Measurements from ENCODE around the gene NFATC2.

The NFATC2 gene

GRCh38 chr20:51531141-51531710 is 11.3 kb downstream of the NFATC2 start:
- Mint-ChIP-seq H3K4me3 (peak overlapping the region; percentile 98), H3K36me3 (ENCODE audit: insufficient read depth) (peaks cover 51% of the 10 kb centered on the region), H3K27me3 (no peaks in the 10 kb centered on the region), H3K4me1 (peaks cover 99% of the 10 kb centered on the region), H3K9me3 (no peaks in the 10 kb centered on the region), H3K27ac (ENCODE audit: low read depth) (peak overlapping the region; percentile 100)
- DNase-seq (ENCODE audit: low spot score in 2 of 2) (peak; percentile 41 to 78), ATAC-seq (replicated peaks; ENCODE audit: extremely low read depth, poor library complexity, severe bottlenecking) (peak; percentile 58)

GRCh38 chr20:51529758-51530157 is 12.8 kb downstream of the NFATC2 start:
- Mint-ChIP-seq H3K36me3 (ENCODE audit: insufficient read depth) (peaks cover 58% of the 10 kb centered on the region), H3K4me3 (peak overlapping the region; percentile 98), H3K27ac (ENCODE audit: low read depth) (peak overlapping the region; percentile 100), H3K4me1 (peaks cover 99% of the 10 kb centered on the region), H3K9me3 (no peaks in the 10 kb centered on the region), H3K27me3 (no peaks in the 10 kb centered on the region)
- ATAC-seq (replicated peaks; ENCODE audit: extremely low read depth, poor library complexity, severe bottlenecking), result peak; percentile 35
- DNase-seq (ENCODE audit: low spot score in 2 of 2), result peak in 1 of 2 donors; percentile 69

- Mint-ChIP-seq H3K27me3 (no peaks in the 10 kb centered on the region), H3K27ac (ENCODE audit: low read depth) (peak overlapping the region; percentile 100), H3K9me3 (no peaks in the 10 kb centered on the region), H3K36me3 (ENCODE audit: insufficient read depth) (peaks cover 58% of the 10 kb centered on the region), H3K4me1 (peaks cover 100% of the 10 kb centered on the region), H3K4me3 (peak overlapping the region; percentile 98)
- ATAC-seq (replicated peaks; ENCODE audit: extremely low read depth, poor library complexity, severe bottlenecking) (peak; percentile 12), DNase-seq (ENCODE audit: low spot score in 2 of 2) (no peak)
Measured at GRCh38 chr20:51529081-51529681, 13.3 kb downstream of the NFATC2 start.

- Mint-ChIP-seq H3K9me3 (no peaks in the 10 kb centered on the region), H3K36me3 (ENCODE audit: insufficient read depth) (peaks cover 60% of the 10 kb centered on the region), H3K27me3 (no peaks in the 10 kb centered on the region), H3K27ac (ENCODE audit: low read depth) (peak overlapping the region; percentile 100), H3K4me3 (peak overlapping the region; percentile 98), H3K4me1 (peaks cover 95% of the 10 kb centered on the region)
- DNase-seq (ENCODE audit: low spot score in 2 of 2), result peak in 1 of 2 donors; percentile 43
- no peak for ATAC-seq (replicated peaks; ENCODE audit: extremely low read depth, poor library complexity, severe bottlenecking)
Measured at GRCh38 chr20:51528263-51529027, 14.1 kb downstream of the NFATC2 start.

- Mint-ChIP-seq H3K4me3 (peak overlapping the region; percentile 73), H3K27me3 (no peaks in the 10 kb centered on the region), H3K36me3 (ENCODE audit: insufficient read depth) (peaks cover 67% of the 10 kb centered on the region), H3K27ac (ENCODE audit: low read depth) (peak overlapping the region; percentile 92), H3K9me3 (no peaks in the 10 kb centered on the region), H3K4me1 (peaks cover 91% of the 10 kb centered on the region)
- ATAC-seq (replicated peaks; ENCODE audit: extremely low read depth, poor library complexity, severe bottlenecking), result no peak
- no peak for DNase-seq (ENCODE audit: low spot score in 2 of 2)
Measured at GRCh38 chr20:51526754-51527153, 15.8 kb downstream of the NFATC2 start.

GRCh38 chr20:51526106-51526470 is 16.4 kb downstream of the NFATC2 start:
- Mint-ChIP-seq H3K4me3 (peak overlapping the region; percentile 73), H3K9me3 (no peaks in the 10 kb centered on the region), H3K4me1 (peaks cover 87% of the 10 kb centered on the region), H3K27ac (ENCODE audit: low read depth) (peak overlapping the region; percentile 92), H3K36me3 (ENCODE audit: insufficient read depth) (peaks cover 66% of the 10 kb centered on the region), H3K27me3 (no peaks in the 10 kb centered on the region)
- no peak for DNase-seq (ENCODE audit: low spot score in 2 of 2)
- ATAC-seq (replicated peaks; ENCODE audit: extremely low read depth, poor library complexity, severe bottlenecking), result no peak

- H3K4me1 Mint-ChIP-seq, result peaks cover 82% of the 10 kb centered on the region
- ATAC-seq (replicated peaks; ENCODE audit: extremely low read depth, poor library complexity, severe bottlenecking), result peak; percentile 54
- peaks cover 67% of the 10 kb centered on the region for H3K36me3 Mint-ChIP-seq (ENCODE audit: insufficient read depth)
- peak overlapping the region; percentile 92 for H3K27ac Mint-ChIP-seq (ENCODE audit: low read depth)
- H3K27me3 Mint-ChIP-seq, result no peaks in the 10 kb centered on the region
- peak overlapping the region; percentile 73 for H3K4me3 Mint-ChIP-seq
- peak in 1 of 2 donors; percentile 50 for DNase-seq (ENCODE audit: low spot score in 2 of 2)
- no peaks in the 10 kb centered on the region for H3K9me3 Mint-ChIP-seq
Measured at GRCh38 chr20:51525241-51526105, 17.0 kb downstream of the NFATC2 start.

GRCh38 chr20:51523276-51524013 is 19.1 kb downstream of the NFATC2 start:
- Mint-ChIP-seq H3K9me3 (no peaks in the 10 kb centered on the region), H3K27ac (ENCODE audit: low read depth) (peak overlapping the region; percentile 92), H3K4me1 (peaks cover 75% of the 10 kb centered on the region), H3K36me3 (ENCODE audit: insufficient read depth) (peaks cover 72% of the 10 kb centered on the region), H3K4me3 (peak overlapping the region; percentile 13), H3K27me3 (no peaks in the 10 kb centered on the region)
- ATAC-seq (replicated peaks; ENCODE audit: extremely low read depth, poor library complexity, severe bottlenecking) (no peak), DNase-seq (ENCODE audit: low spot score in 2 of 2) (no peak)

GRCh38 chr20:51522207-51522606 is 20.3 kb downstream of the NFATC2 start:
- Mint-ChIP-seq H3K27ac (ENCODE audit: low read depth) (peak overlapping the region; percentile 82), H3K27me3 (no peaks in the 10 kb centered on the region), H3K4me1 (peaks cover 70% of the 10 kb centered on the region)

GRCh38 chr20:51517839-51518238 is 24.7 kb downstream of the NFATC2 start:
- no peak for ATAC-seq (replicated peaks; ENCODE audit: extremely low read depth, poor library complexity, severe bottlenecking)
- no peaks in the 10 kb centered on the region for H3K9me3 Mint-ChIP-seq
- DNase-seq (ENCODE audit: low spot score in 2 of 2), result no peak
- peaks cover 71% of the 10 kb centered on the region for H3K4me1 Mint-ChIP-seq
- H3K4me3 Mint-ChIP-seq, result no peak overlapping the region
- no peaks in the 10 kb centered on the region for H3K27me3 Mint-ChIP-seq
- H3K36me3 Mint-ChIP-seq (ENCODE audit: insufficient read depth), result peaks cover 81% of the 10 kb centered on the region
- H3K27ac Mint-ChIP-seq (ENCODE audit: low read depth), result peak overlapping the region; percentile 50

More at GRCh38 chr20:51522207-51522606, 20.3 kb downstream of the NFATC2 start:
- no peak for DNase-seq (ENCODE audit: low spot score in 2 of 2)
- no peaks in the 10 kb centered on the region for H3K9me3 Mint-ChIP-seq
- peak overlapping the region; percentile 13 for H3K4me3 Mint-ChIP-seq
- peaks cover 82% of the 10 kb centered on the region for H3K36me3 Mint-ChIP-seq (ENCODE audit: insufficient read depth)
- no peak for ATAC-seq (replicated peaks; ENCODE audit: extremely low read depth, poor library complexity, severe bottlenecking)

GRCh38 chr20:51516855-51517254 is 25.7 kb downstream of the NFATC2 start:
- no peak for ATAC-seq (replicated peaks; ENCODE audit: extremely low read depth, poor library complexity, severe bottlenecking)
- no peak for DNase-seq (ENCODE audit: low spot score in 2 of 2)
- Mint-ChIP-seq H3K27ac (ENCODE audit: low read depth) (no peak overlapping the region), H3K4me1 (peaks cover 71% of the 10 kb centered on the region), H3K4me3 (no peak overlapping the region), H3K27me3 (no peaks in the 10 kb centered on the region), H3K36me3 (ENCODE audit: insufficient read depth) (peaks cover 73% of the 10 kb centered on the region), H3K9me3 (no peaks in the 10 kb centered on the region)

- H3K4me3 Mint-ChIP-seq, result peak overlapping the region; percentile 21
- H3K27ac Mint-ChIP-seq (ENCODE audit: low read depth), result peak overlapping the region; percentile 89
- H3K4me1 Mint-ChIP-seq, result peaks cover 72% of the 10 kb centered on the region
- no peak for ATAC-seq (replicated peaks; ENCODE audit: extremely low read depth, poor library complexity, severe bottlenecking)
- DNase-seq (ENCODE audit: low spot score in 2 of 2), result no peak
- peaks cover 68% of the 10 kb centered on the region for H3K36me3 Mint-ChIP-seq (ENCODE audit: insufficient read depth)
- no peaks in the 10 kb centered on the region for H3K9me3 Mint-ChIP-seq
- no peaks in the 10 kb centered on the region for H3K27me3 Mint-ChIP-seq
Measured at GRCh38 chr20:51514836-51515235, 27.7 kb downstream of the NFATC2 start.
